ENCODE data around the gene PPDPF.

DNA sequence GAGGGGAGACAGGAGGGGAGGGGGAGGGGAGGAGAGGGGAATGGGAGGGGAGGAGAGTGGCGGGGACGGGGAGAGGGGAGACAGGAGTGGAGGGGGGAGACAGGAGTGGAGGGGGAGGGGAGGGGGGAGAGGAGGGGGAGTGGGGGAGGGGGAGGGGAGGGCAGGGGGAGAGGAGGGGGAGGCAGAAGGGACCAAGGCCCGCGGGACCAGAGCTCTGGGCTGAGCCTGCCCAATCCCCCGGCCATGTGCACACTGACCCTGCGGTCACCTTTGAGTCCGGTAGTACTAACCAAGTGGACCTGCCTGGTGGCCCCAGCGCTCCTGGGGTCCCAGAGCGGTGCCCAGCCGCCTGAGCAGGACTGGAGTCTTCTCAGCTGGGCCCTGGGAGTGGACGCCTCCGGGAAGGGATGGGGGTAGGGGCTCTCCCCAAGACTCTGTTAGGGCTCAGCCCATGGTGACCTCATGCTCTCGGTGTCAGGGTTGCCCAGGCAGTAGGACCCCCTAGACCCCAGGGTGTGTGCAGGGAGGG lies 47.6 kb upstream of the PPDPF start:
- TF ChIP-seq, protein P1, sequence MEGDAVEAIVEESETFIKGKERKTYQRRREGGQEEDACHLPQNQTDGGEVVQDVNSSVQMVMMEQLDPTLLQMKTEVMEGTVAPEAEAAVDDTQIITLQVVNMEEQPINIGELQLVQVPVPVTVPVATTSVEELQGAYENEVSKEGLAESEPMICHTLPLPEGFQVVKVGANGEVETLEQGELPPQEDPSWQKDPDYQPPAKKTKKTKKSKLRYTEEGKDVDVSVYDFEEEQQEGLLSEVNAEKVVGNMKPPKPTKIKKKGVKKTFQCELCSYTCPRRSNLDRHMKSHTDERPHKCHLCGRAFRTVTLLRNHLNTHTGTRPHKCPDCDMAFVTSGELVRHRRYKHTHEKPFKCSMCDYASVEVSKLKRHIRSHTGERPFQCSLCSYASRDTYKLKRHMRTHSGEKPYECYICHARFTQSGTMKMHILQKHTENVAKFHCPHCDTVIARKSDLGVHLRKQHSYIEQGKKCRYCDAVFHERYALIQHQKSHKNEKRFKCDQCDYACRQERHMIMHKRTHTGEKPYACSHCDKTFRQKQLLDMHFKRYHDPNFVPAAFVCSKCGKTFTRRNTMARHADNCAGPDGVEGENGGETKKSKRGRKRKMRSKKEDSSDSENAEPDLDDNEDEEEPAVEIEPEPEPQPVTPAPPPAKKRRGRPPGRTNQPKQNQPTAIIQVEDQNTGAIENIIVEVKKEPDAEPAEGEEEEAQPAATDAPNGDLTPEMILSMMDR (IDR thresholded peaks at IDR 0.05; ENCODE audit: extremely low read depth in 1 of 2, insufficient read depth in 1 of 2, low read depth in 1 of 2, low read length in 2 of 2): no peak
- TF ChIP-seq POLR2AphosphoS5 (IDR thresholded peaks at IDR 0.05; ENCODE audit: insufficient read depth, low read depth, low read length) (no peak), POLR2A (IDR thresholded peaks at IDR 0.05; ENCODE audit: low read depth, low read length) (no peak), EZH2 (IDR thresholded peaks at IDR 0.05; ENCODE audit: borderline replicate concordance, low read depth, low read length, severe bottlenecking) (no peak), FOS (IDR thresholded peaks at IDR 0.05; ENCODE audit: borderline replicate concordance, insufficient read depth, low read length) (no peak), GATA2 (IDR thresholded peaks at IDR 0.05; ENCODE audit: insufficient read depth, insufficient read length, low read depth, low read length) (no peak)
- TF ChIP-seq, protein P2, sequence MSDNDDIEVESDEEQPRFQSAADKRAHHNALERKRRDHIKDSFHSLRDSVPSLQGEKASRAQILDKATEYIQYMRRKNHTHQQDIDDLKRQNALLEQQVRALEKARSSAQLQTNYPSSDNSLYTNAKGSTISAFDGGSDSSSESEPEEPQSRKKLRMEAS (IDR thresholded peaks at IDR 0.05; ENCODE audit: insufficient read depth, insufficient read length): no peak
